ENCODE results near the gene SLC1A7.

SLC1A7 gene

GRCh38 chr1:53075206-53075605 is 67.2 kb downstream of the SLC1A7 start:
- FAIRE-seq: no peak

DNA sequence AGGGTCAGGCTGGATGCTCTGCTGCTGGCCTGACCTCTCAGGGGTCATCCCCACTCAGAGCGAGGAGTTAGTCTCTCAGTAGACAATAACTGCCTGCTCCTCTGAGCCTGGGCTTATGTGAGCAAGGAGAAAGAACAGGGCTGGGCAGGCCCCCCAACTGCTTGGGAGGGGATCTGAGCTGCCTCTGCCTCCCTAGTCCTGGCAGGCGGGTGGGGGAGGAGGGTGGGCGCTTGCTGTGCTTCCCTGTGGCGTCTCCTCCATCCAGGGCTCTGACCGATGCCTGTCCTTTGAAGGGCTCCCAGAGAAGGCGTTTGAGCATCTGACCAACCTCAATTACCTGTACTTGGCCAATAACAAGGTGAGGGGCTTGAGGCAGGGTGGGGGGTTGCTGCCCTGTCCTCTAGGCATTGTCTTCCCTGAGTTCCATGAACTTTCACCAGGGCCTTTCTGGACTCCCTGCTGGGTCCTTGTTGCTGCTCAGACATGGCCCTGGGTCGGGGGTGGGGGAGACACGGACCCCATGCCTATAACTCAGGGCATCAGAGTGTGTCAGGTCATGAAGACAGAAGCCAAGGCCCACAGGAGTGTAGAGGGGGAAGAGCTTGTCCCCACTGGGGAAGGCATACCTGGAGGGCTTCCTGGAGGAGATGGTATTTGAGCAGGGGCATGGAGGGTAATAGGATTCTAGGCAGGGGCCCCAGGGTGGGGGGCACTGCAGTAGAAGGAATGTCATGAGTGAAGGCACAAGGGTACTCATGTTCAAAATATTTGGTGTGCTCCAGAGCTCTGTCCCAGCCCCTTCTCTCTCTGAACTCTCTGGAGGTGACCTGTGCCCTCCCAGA is 67.9 kb downstream of the SLC1A7 start:
- FAIRE-seq: no peak

DNA sequence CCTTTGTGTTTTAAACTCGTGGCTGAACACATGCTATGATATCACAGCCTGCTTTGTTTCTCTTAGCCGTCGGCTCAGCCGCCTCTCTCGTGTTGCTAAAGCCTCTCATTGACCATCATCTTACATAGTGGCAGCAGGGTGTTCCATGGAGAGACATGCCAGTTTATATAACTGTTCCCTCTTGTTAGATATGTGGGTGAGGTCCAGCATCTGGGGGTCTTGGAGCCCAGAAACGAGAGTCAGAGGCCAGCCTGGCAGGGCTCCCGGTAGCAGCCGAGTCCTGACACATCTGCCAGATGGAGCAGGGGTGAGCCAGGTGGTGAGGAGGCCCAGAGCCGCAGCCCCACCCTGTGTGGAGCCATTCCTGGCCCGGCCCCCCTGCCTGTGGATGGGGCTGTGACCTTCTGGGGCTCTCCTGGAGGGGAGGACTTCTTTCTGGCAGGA is 68.5 kb downstream of the SLC1A7 start:
- no peak for FAIRE-seq

- no peak for FAIRE-seq
These were observed 69.2 kb downstream of the SLC1A7 start for GRCh38 chr1:53073287-53073686.

GRCh38 chr1:53071915-53072314 is 70.5 kb downstream of the SLC1A7 start:
- no peak for FAIRE-seq

GRCh38 chr1:53071167-53071865 is 71.1 kb downstream of the SLC1A7 start:
- no peak for FAIRE-seq

- FAIRE-seq: no peak
These were observed 71.8 kb downstream of the SLC1A7 start for GRCh38 chr1:53070621-53071020.

DNA sequence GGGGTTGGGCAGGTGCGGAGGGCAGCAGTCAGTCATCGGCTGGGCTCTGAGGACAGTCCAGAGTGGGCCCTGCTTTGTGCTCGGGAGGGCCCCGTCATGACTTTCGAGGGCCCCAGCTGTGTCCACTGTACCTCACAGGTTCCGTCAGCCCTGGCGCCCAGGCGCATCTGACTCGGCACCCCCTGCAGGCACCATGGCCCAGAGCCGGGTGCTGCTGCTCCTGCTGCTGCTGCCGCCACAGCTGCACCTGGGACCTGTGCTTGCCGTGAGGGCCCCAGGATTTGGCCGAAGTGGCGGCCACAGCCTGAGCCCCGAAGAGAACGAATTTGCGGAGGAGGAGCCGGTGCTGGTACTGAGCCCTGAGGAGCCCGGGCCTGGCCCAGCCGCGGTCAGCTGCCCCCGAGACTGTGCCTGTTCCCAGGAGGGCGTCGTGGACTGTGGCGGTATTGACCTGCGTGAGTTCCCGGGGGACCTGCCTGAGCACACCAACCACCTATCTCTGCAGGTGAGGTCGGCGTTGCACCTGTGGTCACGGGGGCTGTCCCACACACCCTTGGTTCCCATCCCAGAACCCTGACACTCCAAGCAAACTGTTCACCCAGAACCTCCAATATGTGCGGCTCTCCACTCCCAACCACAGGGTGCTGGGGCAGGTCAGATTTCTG is 72.6 kb downstream of the SLC1A7 start:
- no peak for FAIRE-seq

GRCh38 chr1:53069265-53069662 is 73.2 kb downstream of the SLC1A7 start:
- no peak for FAIRE-seq

- FAIRE-seq: no peak
These were observed 73.9 kb downstream of the SLC1A7 start for GRCh38 chr1:53068314-53069099.

DNA sequence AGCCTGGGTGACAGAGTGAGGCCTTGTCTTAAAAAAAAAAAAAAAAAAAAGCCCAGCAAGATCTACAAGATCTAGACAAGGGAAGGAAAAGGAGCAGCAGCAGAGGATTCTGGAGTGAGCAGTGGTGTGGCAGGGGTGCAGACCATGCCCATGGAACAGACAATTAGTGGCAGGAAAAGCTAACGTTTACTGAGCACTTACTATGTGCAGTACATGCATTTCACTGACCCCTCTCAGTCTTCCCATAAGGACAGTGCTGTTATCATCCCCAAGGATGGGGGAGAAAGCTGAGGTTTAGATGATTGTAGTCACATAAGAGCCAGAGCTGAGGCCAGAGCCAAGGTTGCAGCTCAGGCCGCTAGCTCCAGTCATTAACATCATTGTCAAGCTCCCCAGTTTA is 74.6 kb downstream of the SLC1A7 start:
- no peak for FAIRE-seq

DNA sequence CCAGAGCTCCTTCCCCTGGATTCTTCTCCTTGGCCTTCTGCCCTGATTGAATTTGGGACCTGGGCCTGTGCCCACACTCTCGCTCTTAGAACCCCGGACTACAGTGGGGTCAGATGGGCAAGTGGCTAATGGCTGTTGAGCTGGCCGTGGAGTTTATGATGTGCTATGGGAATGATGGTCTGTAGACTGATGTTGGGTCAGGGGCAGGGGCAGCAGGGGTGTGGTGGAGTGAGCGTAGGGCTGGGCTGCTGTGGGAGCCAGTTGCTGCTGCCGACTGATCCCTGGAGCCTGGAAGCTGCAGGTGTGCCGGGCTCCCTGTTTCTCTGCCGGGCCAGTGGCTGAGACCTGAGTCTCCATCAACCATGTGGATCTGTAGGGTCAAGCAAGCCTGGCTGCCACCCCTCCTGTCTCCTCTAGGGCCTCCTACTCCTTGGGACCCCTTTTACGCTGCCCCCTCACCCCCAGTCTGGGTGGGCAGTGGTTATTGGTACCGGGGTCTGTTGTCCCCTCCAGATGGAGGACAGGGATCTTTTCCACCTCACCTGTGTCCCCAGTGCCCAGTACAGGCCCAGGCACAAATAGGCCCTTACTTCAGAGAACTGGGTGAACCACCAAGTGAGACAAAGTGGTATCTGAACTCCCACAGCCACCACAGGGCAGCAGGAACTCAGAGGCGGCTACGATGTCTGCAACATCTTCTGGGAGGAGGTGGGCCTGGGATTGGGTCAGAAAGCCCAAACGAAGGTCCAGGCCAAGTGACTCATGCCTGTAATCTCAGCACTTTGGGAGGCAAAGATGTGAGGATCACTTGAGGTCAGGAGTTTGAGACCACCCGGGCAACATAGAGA is 75.3 kb downstream of the SLC1A7 start:
- FAIRE-seq: no peak

DNA sequence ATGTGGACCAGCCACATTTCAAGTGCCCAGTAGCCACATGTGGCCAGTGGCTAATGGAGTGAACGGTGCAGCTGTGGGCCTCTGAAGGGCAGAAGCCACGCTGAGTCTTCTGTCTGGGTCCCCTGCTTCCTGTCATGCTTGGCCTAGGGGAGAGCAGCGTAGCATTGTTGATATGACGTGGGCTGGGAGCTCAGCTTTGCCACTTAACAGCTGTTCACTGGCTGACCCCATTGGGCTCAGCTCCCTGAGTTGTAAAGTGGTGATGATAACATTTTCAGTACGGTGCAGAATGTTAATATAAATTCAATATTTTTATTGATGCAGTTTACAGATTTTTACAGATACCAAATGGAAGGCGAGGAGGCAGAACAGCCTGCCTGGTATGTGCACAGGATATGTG is 76.0 kb downstream of the SLC1A7 start:
- no peak for FAIRE-seq

DNA sequence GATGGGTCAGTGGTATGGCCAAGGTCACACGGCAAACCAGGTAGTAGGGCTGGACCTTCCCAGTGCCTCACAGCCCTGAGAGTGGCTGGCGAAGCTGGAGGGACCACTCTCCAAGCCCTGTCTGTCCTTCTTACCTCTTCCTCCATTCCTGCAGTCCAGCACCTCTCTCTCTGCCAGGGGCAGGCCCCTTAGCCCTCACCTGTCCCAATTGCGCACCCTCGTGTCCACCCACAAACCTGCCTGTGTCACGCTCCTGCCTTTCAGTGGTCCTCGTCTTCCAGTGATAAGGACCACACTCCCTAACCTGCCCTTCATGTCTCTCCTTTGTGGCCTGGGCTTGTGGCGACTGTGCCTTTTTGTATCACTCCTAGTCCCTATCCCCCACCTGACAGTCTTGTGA is 77.0 kb downstream of the SLC1A7 start:
- FAIRE-seq: no peak

DNA sequence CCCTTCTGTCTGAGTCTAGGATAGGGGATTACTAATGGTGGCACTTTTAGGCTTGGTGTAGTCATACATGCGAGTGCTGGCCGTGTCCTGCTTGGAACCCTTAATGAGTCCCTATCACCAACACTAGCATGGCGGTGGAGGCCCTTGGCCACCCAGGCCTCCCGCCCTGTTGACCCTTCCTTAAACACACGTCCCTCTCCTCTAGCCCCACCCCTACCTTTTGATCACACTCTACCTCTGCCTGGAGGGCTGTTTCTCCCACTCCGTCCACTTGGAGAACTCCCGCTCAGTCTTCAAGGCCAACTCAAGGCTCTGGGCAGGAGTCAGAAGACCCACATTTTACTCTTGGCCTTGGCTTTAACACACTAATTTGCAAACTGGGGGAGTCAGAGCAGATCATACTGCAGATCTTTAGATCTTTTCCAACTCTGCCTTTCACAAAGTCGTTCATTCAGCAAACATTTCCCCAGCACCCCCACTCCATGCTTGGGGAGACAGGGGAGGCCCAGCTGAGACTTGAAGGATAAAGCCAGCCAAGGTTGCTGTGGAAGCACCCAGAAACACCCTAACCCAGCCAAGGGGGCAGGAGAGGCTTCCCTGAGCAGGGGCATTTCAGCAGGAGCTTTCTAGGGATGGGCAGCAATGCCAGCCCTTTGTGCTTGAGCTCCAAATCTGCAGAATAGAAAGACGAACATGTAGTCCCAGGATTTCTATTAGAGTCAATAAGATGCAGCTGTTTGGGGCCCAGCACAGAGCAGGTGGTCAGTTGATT is 78.5 kb downstream of the SLC1A7 start:
- no peak for FAIRE-seq

GRCh38 chr1:53062708-53063591 is 79.5 kb downstream of the SLC1A7 start:
- FAIRE-seq: no peak

GRCh38 chr1:53061859-53062707 is 80.4 kb downstream of the SLC1A7 start, which contains the start of gene PODN:
TSS of gene PODN (plus strand) at chr1:53062213. CDS start at chr1:53069856, 7,643 bp downstream.
- no peak for FAIRE-seq

DNA sequence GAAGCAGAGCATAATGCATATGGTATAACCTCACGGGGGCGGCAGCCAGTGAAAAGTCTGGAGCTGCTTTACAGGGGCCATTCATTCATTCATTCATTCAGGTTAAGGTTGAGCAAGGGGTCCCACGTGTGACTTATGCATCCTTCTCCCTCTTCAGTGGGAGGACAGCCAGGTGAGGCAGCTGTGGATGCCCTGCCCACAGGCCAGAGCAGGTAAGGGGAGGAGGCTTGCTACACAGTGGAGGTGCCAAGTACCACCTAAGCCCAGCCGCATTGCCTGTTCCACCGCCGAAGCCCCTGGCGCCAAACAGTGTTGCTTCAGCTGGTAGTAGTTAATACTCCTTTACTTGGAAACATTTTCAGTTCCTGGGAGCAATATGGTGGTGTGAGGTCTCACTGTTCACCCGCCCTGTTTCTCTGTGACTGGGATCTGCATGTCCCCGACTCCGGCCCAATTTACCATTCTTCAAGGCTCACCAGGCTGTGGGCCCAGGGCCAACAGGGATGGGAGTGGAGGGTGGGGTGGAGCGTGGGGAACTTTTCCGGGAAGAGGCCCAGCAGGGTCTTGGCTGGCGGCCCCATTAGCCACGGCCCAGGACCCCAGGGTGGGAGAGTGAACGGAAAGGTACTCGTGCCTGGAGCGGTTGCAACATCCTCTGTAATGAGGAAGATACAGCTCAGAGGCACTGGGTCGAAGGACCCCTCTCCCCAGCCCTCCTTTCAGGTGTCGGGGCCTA is 81.1 kb downstream of the SLC1A7 start:
- FAIRE-seq: no peak

Measured in colon (tissue), 2 donors.